H1 (cell line): Measurements from ENCODE around the gene SKAP2. TPM values are rescaled to one million over a fixed set of nuclear protein-coding genes. Genes with fewer than 3 reads are reported as not detected.

Experiments
- CTCF ChIA-PET: fragments of 300-600 bp; sonication (Branson Sonifier 250); formaldehyde crosslinking; loops from one replicate; lab custom pipeline; 2021; ENCODE audit not compliant: partially characterized antibody; lab: Charles Lee
- POLR2A ChIA-PET: fragments of 300-600 bp; sonication (Branson Sonifier 250); formaldehyde crosslinking; loops from one replicate; lab custom pipeline; 2021; ENCODE audit warnings: inconsistent platforms; ENCODE audit not compliant: partially characterized antibody; lab: Charles Lee
- DNase-seq, 2 experiments: peaks; one replicate each; pipeline versions ENCODE4 v3.0.0 to v3.0.0-alpha.2; 2010 to 2022; ENCODE audit warnings: low spot score in 2 of 2, low read depth in 1 of 2, mixed read lengths in 1 of 2
- FAIRE-seq: peaks from 2 replicates; lab custom pipeline; 2011; peaks lifted over from hg19 to GRCh38; lab: Jason Lieb, UNC
- H2AFZ ChIP-seq: 2 replicates; pipeline ENCODE4 v1.8.1; 2012; ENCODE audit warnings: low read length, inconsistent platforms
- H2AK5ac ChIP-seq: 2 replicates; pipeline ENCODE4 v1.6.1; 2013; ENCODE audit warnings: low read depth, low read length
- H2BK120ac ChIP-seq: replicated peaks from 2 replicates; pipeline ENCODE3; 2013; ENCODE audit warnings: low read depth, low read length, inconsistent platforms
- H2BK12ac ChIP-seq: 2 replicates; pipeline ENCODE4 v1.6.1; 2013; ENCODE audit warnings: low read depth, low read length
- H2BK15ac ChIP-seq: 2 replicates; pipeline ENCODE4 v1.6.1; 2013; ENCODE audit warnings: low read length
- H2BK20ac ChIP-seq: 2 replicates; pipeline ENCODE4 v1.6.1; 2013; ENCODE audit warnings: low read length
- H2BK5ac ChIP-seq: 2 replicates; pipeline ENCODE4 v1.6.1; 2013; ENCODE audit warnings: low read depth, low read length
- H3K14ac ChIP-seq: 2 replicates; pipeline ENCODE4 v1.6.1; 2013; ENCODE audit warnings: inconsistent platforms; ENCODE audit not compliant: insufficient read length
- H3K18ac ChIP-seq: 2 replicates; pipeline ENCODE4 v1.6.1; 2013; ENCODE audit warnings: low read length; ENCODE audit errors: extremely low read depth
- H3K23ac ChIP-seq: 2 replicates; pipeline ENCODE4 v1.6.1; 2013; ENCODE audit warnings: inconsistent platforms; ENCODE audit not compliant: insufficient read length
- H3K23me2 ChIP-seq: 2 replicates; pipeline ENCODE4 v1.6.1; 2013; ENCODE audit warnings: low read depth, low read length
- H3K27ac ChIP-seq: 2 replicates; pipeline ENCODE4 v1.6.1; 2011; ENCODE audit warnings: low read depth, low read length, inconsistent platforms
- H3K27me3 ChIP-seq, 4 experiments: replicated peaks in 1 of 4; 1 replicate in 1 of 4; 2 replicates in 3 of 4; pipeline versions ENCODE4 v1.6.1 to v1.8.1; 2011 to 2013; ENCODE audit warnings: low read length in 3 of 4, mild to moderate bottlenecking in 3 of 4, inconsistent platforms in 2 of 4, mixed read lengths in 2 of 4, moderate library complexity in 1 of 4; ENCODE audit not compliant: control insufficient read depth in 3 of 4, insufficient read depth in 3 of 4; ENCODE audit errors: extremely low read depth in 1 of 4
- H3K36me3 ChIP-seq, 4 experiments: 2 replicates each; pipeline versions ENCODE4 v1.6.1 to v1.8.1; 2011 to 2013; ENCODE audit warnings: mild to moderate bottlenecking in 4 of 4, low read length in 3 of 4, moderate library complexity in 2 of 4, control low read depth in 1 of 4, inconsistent platforms in 1 of 4; ENCODE audit not compliant: insufficient read depth in 4 of 4, control insufficient read depth in 2 of 4
- H3K4ac ChIP-seq: replicated peaks from 2 replicates; pipeline ENCODE3; 2013; ENCODE audit warnings: low read length, low read depth, mixed read lengths, inconsistent platforms; ENCODE audit not compliant: insufficient read length
- H3K4me1 ChIP-seq, 4 experiments: replicated peaks in 1 of 4; 1 replicate in 1 of 4; 2 replicates in 3 of 4; pipeline versions ENCODE4 v1.6.1 to v1.8.1; 2011 to 2013; ENCODE audit warnings: low read length in 3 of 4, inconsistent platforms in 2 of 4, mixed read lengths in 1 of 4; ENCODE audit not compliant: insufficient read depth in 4 of 4, control insufficient read depth in 3 of 4
- H3K4me2 ChIP-seq, 2 experiments: 2 replicates each; pipeline versions ENCODE4 v1.6.1 to v1.8.1; 2011 to 2013; ENCODE audit warnings: low read depth in 2 of 2, low read length in 2 of 2, control low read depth in 1 of 2, inconsistent platforms in 1 of 2, mild to moderate bottlenecking in 1 of 2; ENCODE audit not compliant: insufficient read depth in 1 of 2
- H3K4me3 ChIP-seq, 4 experiments: fragments of 200-600, 300-600 bp in 1 of 4; sonication (generic), shearing (Covaris generic), sonication (Bioruptor Twin) in 1 of 4; 2 replicates each; pipeline versions ENCODE4 v1.5.1 to v1.8.1; 2011 to 2016; ENCODE audit warnings: low read length in 4 of 4, low read depth in 3 of 4, control low read depth in 2 of 4, inconsistent platforms in 2 of 4, mild to moderate bottlenecking in 2 of 4, mixed read lengths in 1 of 4, moderate library complexity in 1 of 4; ENCODE audit not compliant: insufficient read depth in 2 of 4; ENCODE audit errors: extremely low read depth in 1 of 4
- H3K56ac ChIP-seq: replicated peaks from 2 replicates; pipeline ENCODE3; 2013; ENCODE audit warnings: low read depth, mild to moderate bottlenecking, mixed read lengths, low read length, inconsistent platforms; ENCODE audit not compliant: insufficient read length
- H3K79me1 ChIP-seq: 2 replicates; pipeline ENCODE4 v1.6.1; 2013; ENCODE audit warnings: low read depth, low read length, control low read depth
- H3K79me2 ChIP-seq, 2 experiments: 2 replicates each; pipeline versions ENCODE4 v1.6.1 to v1.8.1; 2012 to 2013; ENCODE audit warnings: low read length in 2 of 2, mild to moderate bottlenecking in 2 of 2, inconsistent platforms in 1 of 2; ENCODE audit not compliant: insufficient read depth in 2 of 2, control insufficient read depth in 1 of 2
- H3K9ac ChIP-seq, 4 experiments: replicated peaks in 1 of 4; 1 replicate in 1 of 4; 2 replicates in 3 of 4; pipeline versions ENCODE4 v1.6.1 to v1.8.1; 2011 to 2013; ENCODE audit warnings: low read depth in 3 of 4, low read length in 3 of 4, control low read depth in 2 of 4, mild to moderate bottlenecking in 2 of 4, moderate library complexity in 2 of 4, inconsistent platforms in 1 of 4; ENCODE audit errors: extremely low read depth in 1 of 4
- H3K9me3 ChIP-seq, 2 experiments: 2 replicates each; pipeline versions ENCODE4 v1.6.1 to v1.8.1; 2012 to 2013; ENCODE audit warnings: mild to moderate bottlenecking in 2 of 2, moderate library complexity in 2 of 2, control low read depth in 1 of 2, inconsistent platforms in 1 of 2, low read depth in 1 of 2, low read length in 1 of 2, mixed read lengths in 1 of 2; ENCODE audit not compliant: insufficient read depth in 2 of 2
- H4K20me1 ChIP-seq, 2 experiments: replicated peaks in 1 of 2; 2 replicates each; pipeline versions ENCODE3 to v1.8.1; 2011 to 2013; ENCODE audit warnings: inconsistent platforms in 2 of 2, low read length in 2 of 2, mild to moderate bottlenecking in 1 of 2; ENCODE audit not compliant: insufficient read depth in 2 of 2, control insufficient read depth in 1 of 2
- H4K5ac ChIP-seq: 2 replicates; pipeline ENCODE4 v1.6.1; 2013; ENCODE audit warnings: low read length, low read depth, mixed read lengths, inconsistent platforms; ENCODE audit not compliant: insufficient read length
- H4K8ac ChIP-seq: 2 replicates; pipeline ENCODE4 v1.8.0; 2013; ENCODE audit warnings: mild to moderate bottlenecking, moderate library complexity, low read length, inconsistent platforms; ENCODE audit not compliant: insufficient read depth; ENCODE audit errors: extremely low read depth
- H4K91ac ChIP-seq: replicated peaks from 2 replicates; pipeline ENCODE3; 2013; ENCODE audit warnings: low read length, mixed read lengths, inconsistent platforms; ENCODE audit not compliant: insufficient read length
- BCL11A ChIP-seq, 2 experiments: IDR thresholded peaks; one replicate each; pipeline ENCODE4 v1.6.1; 2011; ENCODE audit warnings: low read depth in 2 of 2, low read length in 2 of 2, mild to moderate bottlenecking in 2 of 2
- BRCA1 ChIP-seq: IDR thresholded peaks from 2 replicates; pipeline ENCODE4 v1.6.1; 2012; ENCODE audit warnings: low read depth, low read length, improper control_type of control experiment
- CBX8 ChIP-seq: fragments of 300-800, 300-1000 bp; sonication (generic); IDR thresholded peaks from 2 replicates; pipeline ENCODE4 v1.7.1; 2016; ENCODE audit warnings: low read depth, low read length, borderline replicate concordance
- CHD1 ChIP-seq: IDR thresholded peaks from 2 replicates; pipeline ENCODE4 v1.6.1; 2012; ENCODE audit warnings: low read depth, low read length, improper control_type of control experiment
- GTF2F1 ChIP-seq: IDR thresholded peaks from 2 replicates; pipeline ENCODE4 v1.6.1; 2012; ENCODE audit warnings: low read depth, low read length, improper control_type of control experiment, borderline replicate concordance
- JUN ChIP-seq: IDR thresholded peaks from 2 replicates; pipeline ENCODE4 v1.6.1; 2011; ENCODE audit warnings: low read depth, mild to moderate bottlenecking, improper control_type of control experiment, low read length
- KDM1A ChIP-seq: fragments of 200-600, 300-600 bp; sonication (generic); IDR thresholded peaks from 2 replicates; pipeline ENCODE4 v1.7.1; 2016; ENCODE audit warnings: mild to moderate bottlenecking, low read length, borderline replicate concordance
- NRF1 ChIP-seq: IDR thresholded peaks from 2 replicates; pipeline ENCODE4 v1.6.1; 2011; ENCODE audit warnings: mild to moderate bottlenecking, low read depth, low read length, improper control_type of control experiment
- SP1 ChIP-seq: IDR thresholded peaks from 2 replicates; pipeline ENCODE4 v1.6.1; 2011; ENCODE audit warnings: low read depth, low read length
- SP2 ChIP-seq: IDR thresholded peaks from 2 replicates; pipeline ENCODE4 v1.6.1; 2012; ENCODE audit warnings: mild to moderate bottlenecking, low read length, inconsistent platforms
- WGBS, 2 experiments: shearing (Covaris generic) in 1 of 2; methylation state at CpG; one replicate each; pipeline versions ENCODE4 v1.1.6 to v1.1.7; 2013 to 2015; ENCODE audit warnings: low lambda C conversion rate in 2 of 2, mixed read lengths in 2 of 2, inconsistent platforms in 1 of 2, low coverage in 1 of 2, missing lambda C conversion rate in 1 of 2; ENCODE audit not compliant: insufficient replicate concordance in 2 of 2, insufficient coverage in 1 of 2, insufficient read length in 1 of 2; ENCODE audit errors: extremely low coverage in 1 of 2, missing lambda C conversion rate in 1 of 2; 5-methylcytosine and 5-hydroxymethylcytosine counted together
- polyA plus RNA-seq, 7 experiments: library from polyadenylated mRNA; depleted of rRNA in 3 of 7; stranded (reverse) in 5 of 7; unstranded in 2 of 7; fragments of >200 nt in 5 of 7; fragments of 200-250 nt in 2 of 7; gene quantifications; 1 replicate in 5 of 7; 2 replicates in 1 of 7; 4 replicates in 1 of 7; pipeline versions ENCODE4 v1.2.1 to v1.2.3, GENCODE V29; 2011 to 2013; ENCODE audit warnings: missing spikeins in 2 of 7, mixed read lengths in 2 of 7
- total RNA-seq: library from RNA; stranded (reverse); fragmentation: NEBNext Ultra II Directional; extraction: Animal tissue kit (Norgen Biotek cat#: 25700); gene quantifications from 2 replicates; pipeline ENCODE4 v1.2.1, GENCODE V29; 2021
- TF ChIP-seq, protein P1 (sequence below), 3 experiments: IDR thresholded peaks; 1 replicate in 2 of 3; 2 replicates in 1 of 3; pipeline versions ENCODE4 v1.5.1 to v1.6.1; 2011; ENCODE audit warnings: low read length in 3 of 3, mild to moderate bottlenecking in 3 of 3, inconsistent platforms in 2 of 3, low read depth in 1 of 3, moderate library complexity in 1 of 3; ENCODE audit not compliant: insufficient read depth in 1 of 3; ENCODE audit errors: control extremely low read depth in 1 of 3

The SKAP2 gene
- total and polyA plus RNA-seq, 2 of the 8 experiments (the other 6 are each of a cell fraction or from before 2014, with no cell fraction given), result 0.53 to 5.1 TPM

DNA sequence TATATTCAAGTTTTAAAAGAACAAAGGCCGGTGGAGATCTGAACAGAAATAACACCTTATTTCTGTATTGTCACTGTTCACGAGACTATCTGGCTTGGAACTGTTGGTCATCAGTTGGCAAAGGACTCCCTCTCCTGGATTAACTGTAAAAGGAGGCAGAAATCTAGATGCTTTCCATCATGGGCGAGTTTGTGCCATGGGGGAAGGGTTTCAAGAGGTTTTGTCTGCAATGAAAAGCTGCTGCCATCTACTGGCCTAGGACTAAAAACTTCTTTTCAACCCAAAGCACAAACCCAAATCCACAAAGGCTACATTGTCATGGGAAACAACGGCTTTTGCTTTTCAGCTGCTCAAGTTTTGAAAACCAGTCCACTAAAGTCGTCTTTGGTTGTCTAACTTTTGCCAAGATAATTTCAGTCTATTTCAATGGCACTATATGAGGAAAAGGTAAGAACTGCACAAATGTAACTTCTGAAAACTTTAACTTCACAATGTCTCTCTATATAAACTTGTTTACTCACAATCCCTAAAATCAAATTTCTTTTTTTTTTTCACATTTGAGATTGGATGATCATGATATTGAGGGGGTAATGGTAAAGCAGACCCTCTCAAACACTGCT, 196.8 kb downstream of the SKAP2 start:
- CTCF ChIA-PET, result interaction anchor here (0.6 to 6.5 kb wide), 58 partner anchors 9 to 786 kb away, joined by 3 to 59 read pairs (median 4); partner anchors contain the start of gene HOXA5
- H4K5ac ChIP-seq, result no peak overlapping the region
- no peak overlapping the region for H2BK5ac ChIP-seq
- no peak overlapping the region for H3K18ac ChIP-seq
- H3K27ac ChIP-seq, result no peak overlapping the region
- no peaks in the 10 kb centered on the region for H4K20me1 ChIP-seq
- no peak overlapping the region for H3K23ac ChIP-seq
- H4K91ac ChIP-seq, result no peak overlapping the region
- no peak overlapping the region for H4K8ac ChIP-seq
- no peaks in the 10 kb centered on the region for H3K9me3 ChIP-seq
- H3K79me1 ChIP-seq, result no peaks in the 10 kb centered on the region
- no peak overlapping the region for H3K14ac ChIP-seq
- DNase-seq, result peak in 1 of 2 experiments; percentile 81
- no peaks in the 10 kb centered on the region for H3K27me3 ChIP-seq
- H3K79me2 ChIP-seq, result no peaks in the 10 kb centered on the region
- no peak overlapping the region for H2AFZ ChIP-seq
- H3K23me2 ChIP-seq, result no peaks in the 10 kb centered on the region
- H3K4me1 ChIP-seq, result no peaks in the 10 kb centered on the region
- H3K4me2 ChIP-seq, result no peak overlapping the region
- H3K4me3 ChIP-seq, result no peak overlapping the region
- H3K4ac ChIP-seq, result no peak overlapping the region
- no peak overlapping the region for H2AK5ac ChIP-seq
- H3K9ac ChIP-seq, result no peak overlapping the region
- H2BK20ac ChIP-seq, result no peak overlapping the region
- peak; percentile 100 for FAIRE-seq
- POLR2A ChIA-PET, result interaction anchor here (0.8 to 1.5 kb wide), 2 partner anchors 195 to 290 kb away, joined by 3 to 6 read pairs; no protein-coding TSS in a partner anchor
- H2BK15ac ChIP-seq, result no peak overlapping the region
- no peak overlapping the region for H3K56ac ChIP-seq
- no peak overlapping the region for H2BK12ac ChIP-seq
- 19% methylated on average over 5 of the region's 5 CpGs; no CpG with 5 or more reads in 1 of the 2 experiments for WGBS, 2 experiments
- H2BK120ac ChIP-seq, result no peak overlapping the region
- no peaks in the 10 kb centered on the region for H3K36me3 ChIP-seq
- TF ChIP-seq JUN, result no peak
- TF ChIP-seq CHD1, result no peak
- no peak for TF ChIP-seq GTF2F1
- TF ChIP-seq, protein P1, sequence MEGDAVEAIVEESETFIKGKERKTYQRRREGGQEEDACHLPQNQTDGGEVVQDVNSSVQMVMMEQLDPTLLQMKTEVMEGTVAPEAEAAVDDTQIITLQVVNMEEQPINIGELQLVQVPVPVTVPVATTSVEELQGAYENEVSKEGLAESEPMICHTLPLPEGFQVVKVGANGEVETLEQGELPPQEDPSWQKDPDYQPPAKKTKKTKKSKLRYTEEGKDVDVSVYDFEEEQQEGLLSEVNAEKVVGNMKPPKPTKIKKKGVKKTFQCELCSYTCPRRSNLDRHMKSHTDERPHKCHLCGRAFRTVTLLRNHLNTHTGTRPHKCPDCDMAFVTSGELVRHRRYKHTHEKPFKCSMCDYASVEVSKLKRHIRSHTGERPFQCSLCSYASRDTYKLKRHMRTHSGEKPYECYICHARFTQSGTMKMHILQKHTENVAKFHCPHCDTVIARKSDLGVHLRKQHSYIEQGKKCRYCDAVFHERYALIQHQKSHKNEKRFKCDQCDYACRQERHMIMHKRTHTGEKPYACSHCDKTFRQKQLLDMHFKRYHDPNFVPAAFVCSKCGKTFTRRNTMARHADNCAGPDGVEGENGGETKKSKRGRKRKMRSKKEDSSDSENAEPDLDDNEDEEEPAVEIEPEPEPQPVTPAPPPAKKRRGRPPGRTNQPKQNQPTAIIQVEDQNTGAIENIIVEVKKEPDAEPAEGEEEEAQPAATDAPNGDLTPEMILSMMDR (IDR thresholded peaks at IDR 0.05; ENCODE audit: control extremely low read depth in 1 of 3, insufficient read depth in 1 of 3, low read depth in 1 of 3, low read length in 3 of 3), result peak in 2 of 3 experiments; percentile 95 to 98; a peak in 3 of 4 replicates
- TF ChIP-seq CBX8, result no peak
- TF ChIP-seq SP2, result no peak
- no peak for TF ChIP-seq KDM1A
- TF ChIP-seq BRCA1, result no peak
- TF ChIP-seq BCL11A (IDR thresholded peaks at IDR 0.05; ENCODE audit: low read depth in 2 of 2, low read length in 2 of 2), result no peak
- peak; percentile 61; the same call in 1 of the 2 replicates for TF ChIP-seq SP1
- no peak for TF ChIP-seq NRF1
